Measurements from ENCODE around the gene PLD5.

PLD5 gene

DNA sequence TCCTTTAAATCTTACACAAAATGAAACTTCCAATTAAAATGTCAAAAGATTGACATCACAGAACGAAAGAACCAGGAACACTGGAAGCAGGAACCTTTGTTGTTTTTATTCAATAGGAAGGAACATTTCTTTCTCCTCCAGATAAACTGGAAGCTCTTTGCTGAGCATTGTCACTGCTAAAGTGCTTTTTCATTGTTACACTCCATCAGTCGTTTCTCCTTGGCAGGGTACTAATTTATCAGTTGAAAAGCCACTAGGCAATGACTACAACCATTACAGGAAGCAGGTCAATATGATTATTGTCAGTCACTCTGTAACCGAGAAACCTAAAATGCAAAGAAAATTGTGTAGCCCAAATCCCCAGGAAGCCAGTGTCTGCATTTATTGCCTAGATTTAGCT is 362.4 kb downstream of the PLD5 start:
- WGBS = 56% methylated on average over 3 of the region's 3 CpGs

DNA sequence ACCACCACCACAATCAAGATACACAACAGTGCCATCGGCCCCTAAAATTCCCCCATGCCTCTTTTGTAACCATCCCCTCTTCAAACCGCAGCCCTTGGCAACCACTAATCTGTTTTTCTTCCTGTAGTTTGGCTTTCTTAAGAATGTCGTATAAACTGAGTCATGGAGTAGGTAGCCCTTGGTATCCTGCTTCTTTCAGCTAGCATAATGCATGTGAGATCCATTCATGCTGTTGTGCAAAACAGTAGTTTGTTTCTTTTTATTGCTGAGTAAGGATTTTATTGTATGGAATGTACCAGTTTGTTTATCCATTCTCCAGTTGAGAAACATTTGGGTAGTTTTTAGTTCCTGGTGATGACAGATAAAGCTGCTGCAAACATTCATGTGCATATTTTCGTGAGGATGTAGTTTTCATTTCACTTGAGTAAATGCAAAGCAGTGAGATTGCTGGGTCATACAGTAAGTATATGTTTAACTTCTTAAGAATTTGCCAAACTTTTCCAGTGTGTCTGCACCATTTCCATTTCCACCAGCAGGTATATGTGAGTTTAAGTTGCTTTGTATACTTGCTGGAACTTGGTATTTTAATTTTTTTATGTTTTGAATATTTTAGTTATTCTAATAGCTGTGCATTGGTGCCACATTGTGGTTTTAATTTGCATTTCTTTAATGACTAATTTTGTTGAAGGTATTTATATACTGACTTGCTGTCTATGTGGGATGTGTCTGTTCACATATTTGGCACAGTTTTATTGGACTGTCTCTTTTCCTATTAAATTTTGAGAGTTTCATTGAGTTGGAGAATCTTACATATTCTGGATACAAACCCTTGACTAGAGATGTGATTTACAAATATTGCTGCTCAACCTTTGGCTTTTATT is 377.2 kb downstream of the PLD5 start:
- H2BK5ac ChIP-seq (ENCODE audit: low read depth, low read length, poor library complexity, severe bottlenecking) = no peak overlapping the region
- no peaks in the 10 kb centered on the region for H3K36me3 ChIP-seq (ENCODE audit: control insufficient read depth in 1 of 2, insufficient read depth in 2 of 2, low read depth in 1 of 2, low read length in 2 of 2)
- no peaks in the 10 kb centered on the region for H3K79me1 ChIP-seq (replicated peaks; ENCODE audit: low read length, poor library complexity, severe bottlenecking)
- H3K23ac ChIP-seq (ENCODE audit: low read length in 2 of 2) = no peak overlapping the region
- WGBS = 43% methylated on average over 4 of the region's 4 CpGs
- no peak overlapping the region for H2BK15ac ChIP-seq (ENCODE audit: low read depth, poor library complexity, severe bottlenecking)
- no peaks in the 10 kb centered on the region for H3K9me3 ChIP-seq (ENCODE audit: control insufficient read depth, low read length)
- peak overlapping the region; percentile 81 for H3K27ac ChIP-seq (ENCODE audit: low read length, poor library complexity, severe bottlenecking)
- no peak overlapping the region for H2BK12ac ChIP-seq (ENCODE audit: low read length in 2 of 2)
- H3K4ac ChIP-seq (ENCODE audit: low read depth in 1 of 2, low read length in 2 of 2) = no peak overlapping the region
- no peak overlapping the region for H3K14ac ChIP-seq (ENCODE audit: low read length in 2 of 2)
- H3K4me1 ChIP-seq (ENCODE audit: control insufficient read depth, insufficient read depth, low read depth, low read length) = no peaks in the 10 kb centered on the region
- no peak overlapping the region for H2AFZ ChIP-seq (ENCODE audit: low read depth, low read length)
- H3K4me2 ChIP-seq (ENCODE audit: low read length, poor library complexity, severe bottlenecking) = peak overlapping the region; percentile 73
- H2BK120ac ChIP-seq (ENCODE audit: low read depth, low read length) = no peak overlapping the region
- DNase-seq = no peak
- H3K9ac ChIP-seq (ENCODE audit: low read length) = peak overlapping the region; percentile 91
- no peaks in the 10 kb centered on the region for H3K27me3 ChIP-seq (ENCODE audit: control insufficient read depth in 1 of 2, insufficient read depth in 1 of 2, low read length in 2 of 2)
- peak overlapping the region in 1 of 2 experiments; percentile 69 for H3K4me3 ChIP-seq (ENCODE audit: insufficient read depth in 1 of 2, low read depth in 1 of 2, low read length in 2 of 2)
- H4K8ac ChIP-seq (ENCODE audit: low read length) = no peak overlapping the region
- no peak overlapping the region for H4K91ac ChIP-seq (ENCODE audit: low read length)
- H2AK5ac ChIP-seq (ENCODE audit: low read length, severe bottlenecking) = no peak overlapping the region
- no peak overlapping the region for H3K18ac ChIP-seq (ENCODE audit: low read depth in 1 of 2, low read length in 2 of 2)

More for the DNA sequence above, 362.4 kb downstream of the PLD5 start:
- H2BK12ac ChIP-seq (ENCODE audit: low read length in 2 of 2) = no peak overlapping the region
- H2BK5ac ChIP-seq (ENCODE audit: low read depth, low read length, poor library complexity, severe bottlenecking) = no peak overlapping the region
- no peak overlapping the region for H3K9ac ChIP-seq (ENCODE audit: low read length)
- H3K4me1 ChIP-seq (ENCODE audit: control insufficient read depth, insufficient read depth, low read depth, low read length) = no peaks in the 10 kb centered on the region
- H4K8ac ChIP-seq (ENCODE audit: low read length) = no peak overlapping the region
- no peak overlapping the region for H3K27ac ChIP-seq (ENCODE audit: low read length, poor library complexity, severe bottlenecking)
- no peaks in the 10 kb centered on the region for H3K36me3 ChIP-seq (ENCODE audit: control insufficient read depth in 1 of 2, insufficient read depth in 2 of 2, low read depth in 1 of 2, low read length in 2 of 2)
- no peak overlapping the region for H2BK120ac ChIP-seq (ENCODE audit: low read depth, low read length)
- H3K23ac ChIP-seq (ENCODE audit: low read length in 2 of 2) = no peak overlapping the region
- no peak overlapping the region for H3K18ac ChIP-seq (ENCODE audit: low read depth in 1 of 2, low read length in 2 of 2)
- H2AK5ac ChIP-seq (ENCODE audit: low read length, severe bottlenecking) = no peak overlapping the region
- DNase-seq = no peak
- no peaks in the 10 kb centered on the region for H3K79me1 ChIP-seq (replicated peaks; ENCODE audit: low read length, poor library complexity, severe bottlenecking)
- no peaks in the 10 kb centered on the region for H3K9me3 ChIP-seq (ENCODE audit: control insufficient read depth, low read length)
- H2AFZ ChIP-seq (ENCODE audit: low read depth, low read length) = no peak overlapping the region
- H2BK15ac ChIP-seq (ENCODE audit: low read depth, poor library complexity, severe bottlenecking) = no peak overlapping the region
- no peak overlapping the region for H3K4me3 ChIP-seq (ENCODE audit: insufficient read depth in 1 of 2, low read depth in 1 of 2, low read length in 2 of 2)
- no peak overlapping the region for H3K4ac ChIP-seq (ENCODE audit: low read depth in 1 of 2, low read length in 2 of 2)
- no peak overlapping the region for H4K91ac ChIP-seq (ENCODE audit: low read length)
- H3K27me3 ChIP-seq (ENCODE audit: control insufficient read depth in 1 of 2, insufficient read depth in 1 of 2, low read length in 2 of 2) = no peaks in the 10 kb centered on the region
- H3K4me2 ChIP-seq (ENCODE audit: low read length, poor library complexity, severe bottlenecking) = no peak overlapping the region
- no peak overlapping the region for H3K14ac ChIP-seq (ENCODE audit: low read length in 2 of 2)

DNA sequence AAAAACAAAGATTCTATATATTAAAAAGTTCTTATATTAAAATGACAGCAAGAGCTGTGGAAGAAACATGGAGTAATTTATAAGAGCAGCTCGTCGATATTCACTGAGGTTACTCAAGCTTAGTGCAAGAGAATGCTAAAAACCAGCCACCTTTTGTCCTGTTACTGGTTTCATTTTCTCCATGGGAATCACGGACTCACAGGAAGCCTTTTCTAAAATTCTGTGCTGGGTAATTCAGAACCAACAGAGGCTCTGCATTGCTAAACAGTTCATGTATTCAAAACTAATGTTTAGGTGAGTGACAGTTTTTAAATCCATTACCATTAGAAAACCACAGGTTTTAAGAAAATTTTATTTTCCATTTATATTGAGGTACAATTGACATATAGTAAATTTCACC is 377.8 kb downstream of the PLD5 start:
- H3K4me1 ChIP-seq (ENCODE audit: control insufficient read depth, insufficient read depth, low read depth, low read length) = no peaks in the 10 kb centered on the region
- H4K91ac ChIP-seq (ENCODE audit: low read length) = no peak overlapping the region
- peak overlapping the region in 1 of 2 experiments; percentile 69 for H3K4me3 ChIP-seq (ENCODE audit: insufficient read depth in 1 of 2, low read depth in 1 of 2, low read length in 2 of 2)
- H3K18ac ChIP-seq (ENCODE audit: low read depth in 1 of 2, low read length in 2 of 2) = no peak overlapping the region
- no peak overlapping the region for H3K14ac ChIP-seq (ENCODE audit: low read length in 2 of 2)
- no peaks in the 10 kb centered on the region for H3K79me1 ChIP-seq (replicated peaks; ENCODE audit: low read length, poor library complexity, severe bottlenecking)
- H2BK15ac ChIP-seq (ENCODE audit: low read depth, poor library complexity, severe bottlenecking) = no peak overlapping the region
- H3K27me3 ChIP-seq (ENCODE audit: control insufficient read depth in 1 of 2, insufficient read depth in 1 of 2, low read length in 2 of 2) = no peaks in the 10 kb centered on the region
- no peak overlapping the region for H3K4ac ChIP-seq (ENCODE audit: low read depth in 1 of 2, low read length in 2 of 2)
- peak overlapping the region; percentile 81 for H3K27ac ChIP-seq (ENCODE audit: low read length, poor library complexity, severe bottlenecking)
- H3K36me3 ChIP-seq (ENCODE audit: control insufficient read depth in 1 of 2, insufficient read depth in 2 of 2, low read depth in 1 of 2, low read length in 2 of 2) = no peaks in the 10 kb centered on the region
- no peak for DNase-seq
- no peak overlapping the region for H2AK5ac ChIP-seq (ENCODE audit: low read length, severe bottlenecking)
- WGBS = 44% methylated on average over 3 of the region's 3 CpGs
- H4K8ac ChIP-seq (ENCODE audit: low read length) = no peak overlapping the region
- H3K9ac ChIP-seq (ENCODE audit: low read length) = peak overlapping the region; percentile 91
- no peak overlapping the region for H2BK5ac ChIP-seq (ENCODE audit: low read depth, low read length, poor library complexity, severe bottlenecking)
- no peak overlapping the region for H2BK120ac ChIP-seq (ENCODE audit: low read depth, low read length)
- peak overlapping the region; percentile 73 for H3K4me2 ChIP-seq (ENCODE audit: low read length, poor library complexity, severe bottlenecking)
- no peaks in the 10 kb centered on the region for H3K9me3 ChIP-seq (ENCODE audit: control insufficient read depth, low read length)
- H2BK12ac ChIP-seq (ENCODE audit: low read length in 2 of 2) = no peak overlapping the region
- no peak overlapping the region for H2AFZ ChIP-seq (ENCODE audit: low read depth, low read length)
- no peak overlapping the region for H3K23ac ChIP-seq (ENCODE audit: low read length in 2 of 2)

DNA sequence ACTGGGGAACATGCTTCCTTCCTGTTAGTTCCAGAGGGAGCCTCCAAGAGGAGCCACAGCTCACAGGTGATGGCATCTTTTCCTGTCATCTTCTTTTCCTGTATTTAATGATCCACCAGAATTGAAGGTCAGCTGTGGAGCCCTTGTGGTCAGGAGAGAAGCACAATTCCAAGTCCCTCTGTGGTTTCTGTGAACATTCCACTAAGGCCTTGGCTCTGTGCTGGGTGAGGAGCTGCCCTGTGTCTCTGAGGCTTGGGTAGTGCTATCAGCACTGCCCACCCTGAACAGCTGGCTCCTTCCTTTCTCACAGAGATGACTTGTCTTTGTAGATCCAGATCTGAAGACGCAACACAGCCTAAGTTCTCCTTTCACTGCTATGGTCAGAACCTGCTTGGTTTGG is 383.7 kb downstream of the PLD5 start:
- H3K27ac ChIP-seq (ENCODE audit: low read length, poor library complexity, severe bottlenecking) = no peak overlapping the region
- H2BK120ac ChIP-seq (ENCODE audit: low read depth, low read length) = no peak overlapping the region
- no peaks in the 10 kb centered on the region for H3K79me1 ChIP-seq (replicated peaks; ENCODE audit: low read length, poor library complexity, severe bottlenecking)
- H2AFZ ChIP-seq (ENCODE audit: low read depth, low read length) = no peak overlapping the region
- no peak overlapping the region for H3K23ac ChIP-seq (ENCODE audit: low read length in 2 of 2)
- no peaks in the 10 kb centered on the region for H3K36me3 ChIP-seq (ENCODE audit: control insufficient read depth in 1 of 2, insufficient read depth in 2 of 2, low read depth in 1 of 2, low read length in 2 of 2)
- no peaks in the 10 kb centered on the region for H3K9me3 ChIP-seq (ENCODE audit: control insufficient read depth, low read length)
- no peak overlapping the region for H3K4me2 ChIP-seq (ENCODE audit: low read length, poor library complexity, severe bottlenecking)
- H2BK12ac ChIP-seq (ENCODE audit: low read length in 2 of 2) = no peak overlapping the region
- no peak overlapping the region for H3K14ac ChIP-seq (ENCODE audit: low read length in 2 of 2)
- H3K9ac ChIP-seq (ENCODE audit: low read length) = no peak overlapping the region
- no peak overlapping the region for H2AK5ac ChIP-seq (ENCODE audit: low read length, severe bottlenecking)
- H3K4me3 ChIP-seq (ENCODE audit: insufficient read depth in 1 of 2, low read depth in 1 of 2, low read length in 2 of 2) = no peak overlapping the region
- DNase-seq = no peak
- peaks cover 2% of the 10 kb centered on the region for H3K4me1 ChIP-seq (ENCODE audit: control insufficient read depth, insufficient read depth, low read depth, low read length)
- no peak overlapping the region for H3K18ac ChIP-seq (ENCODE audit: low read depth in 1 of 2, low read length in 2 of 2)
- no peak overlapping the region for H2BK5ac ChIP-seq (ENCODE audit: low read depth, low read length, poor library complexity, severe bottlenecking)
- H3K27me3 ChIP-seq (ENCODE audit: control insufficient read depth in 1 of 2, insufficient read depth in 1 of 2, low read length in 2 of 2) = no peaks in the 10 kb centered on the region
- H2BK15ac ChIP-seq (ENCODE audit: low read depth, poor library complexity, severe bottlenecking) = no peak overlapping the region
- 55% methylated on average over 1 of the region's 1 CpG for WGBS
- H4K91ac ChIP-seq (ENCODE audit: low read length) = no peak overlapping the region
- no peak overlapping the region for H3K4ac ChIP-seq (ENCODE audit: low read depth in 1 of 2, low read length in 2 of 2)
- H4K8ac ChIP-seq (ENCODE audit: low read length) = no peak overlapping the region

All from mesenchymal stem cell (in vitro differentiated cells and primary cell).